ENCODE results near the gene PTOV1.
A peak's percentile ranks its signal among the peaks of the same experiment; 100 is the strongest.

The PTOV1 gene

GRCh38 chr19:49873834-49874233 is 22.9 kb downstream of the PTOV1 start:
- no peak for DNase-seq (ENCODE audit: low read depth in 2 of 2)

- DNase-seq (ENCODE audit: low read depth in 2 of 2), result no peak
Observed at GRCh38 chr19:49874503-49875157, 23.7 kb downstream of the PTOV1 start.

GRCh38 chr19:49875177-49875576 is 24.2 kb downstream of the PTOV1 start:
- no peak for DNase-seq (ENCODE audit: low read depth in 2 of 2)

- no peak for DNase-seq (ENCODE audit: low read depth in 2 of 2)
Observed at GRCh38 chr19:49875857-49876421, 25.0 kb downstream of the PTOV1 start.

- DNase-seq (ENCODE audit: low read depth in 2 of 2), result peak; percentile 93 to 95
Observed at GRCh38 chr19:49876422-49877019, 25.6 kb downstream of the PTOV1 start.

- DNase-seq (ENCODE audit: low read depth in 2 of 2), result peak; percentile 94 to 97
Observed at GRCh38 chr19:49877020-49877878, 26.3 kb downstream of the PTOV1 start, which contains the start of the genes AKT1S1 and TBC1D17. TSS of gene AKT1S1 (minus strand) at chr19:49877355. CDS start at chr19:49873295, 4,060 bp downstream. TSS of gene TBC1D17 (plus strand) at chr19:49877702. CDS start at chr19:49877724, 22 bp downstream.

GRCh38 chr19:49877879-49878743 is 27.2 kb downstream of the PTOV1 start:
- peak; percentile 97 to 99 for DNase-seq (ENCODE audit: low read depth in 2 of 2)

- no peak for DNase-seq (ENCODE audit: low read depth in 2 of 2)
Observed at GRCh38 chr19:49878744-49879070, 27.7 kb downstream of the PTOV1 start.

GRCh38 chr19:49879243-49879963 is 28.4 kb downstream of the PTOV1 start:
- DNase-seq (ENCODE audit: low read depth in 2 of 2), result no peak

- DNase-seq (ENCODE audit: low read depth in 2 of 2), result no peak
Observed at GRCh38 chr19:49880162-49880869, 29.4 kb downstream of the PTOV1 start.

- DNase-seq (ENCODE audit: low read depth in 2 of 2), result no peak
Observed at GRCh38 chr19:49881186-49881585, 30.2 kb downstream of the PTOV1 start.

GRCh38 chr19:49881672-49882394 is 30.9 kb downstream of the PTOV1 start:
- no peak for DNase-seq (ENCODE audit: low read depth in 2 of 2)

GRCh38 chr19:49882643-49883042 is 31.7 kb downstream of the PTOV1 start:
- DNase-seq (ENCODE audit: low read depth in 2 of 2), result no peak

GRCh38 chr19:49883094-49883493 is 32.1 kb downstream of the PTOV1 start:
- DNase-seq (ENCODE audit: low read depth in 2 of 2), result no peak

GRCh38 chr19:49884109-49884508 is 33.1 kb downstream of the PTOV1 start:
- no peak for DNase-seq (ENCODE audit: low read depth in 2 of 2)

- DNase-seq (ENCODE audit: low read depth in 2 of 2), result no peak
Observed at GRCh38 chr19:49884760-49885159, 33.8 kb downstream of the PTOV1 start.

- no peak for DNase-seq (ENCODE audit: low read depth in 2 of 2)
Observed at GRCh38 chr19:49887037-49887664, 36.2 kb downstream of the PTOV1 start.

- DNase-seq (ENCODE audit: low read depth in 2 of 2), result no peak
Observed at GRCh38 chr19:49887665-49888509, 36.9 kb downstream of the PTOV1 start.
